Ishikawa (cell line): ENCODE data around the gene INPP5B.

Experiments
- CEBPB ChIP-seq: IDR thresholded peaks from 2 replicates; pipeline ENCODE4 v1.6.1; 2012
- CREB1 ChIP-seq: IDR thresholded peaks from 2 replicates; pipeline ENCODE4 v1.6.1; 2012; ENCODE audit warnings: low read depth
- EGR1 ChIP-seq: IDR thresholded peaks from 2 replicates; pipeline ENCODE4 v1.6.1; 2012
- EP300 ChIP-seq: IDR thresholded peaks from 2 replicates; pipeline ENCODE4 v1.6.1; 2012; ENCODE audit warnings: borderline replicate concordance
- FOXM1 ChIP-seq: IDR thresholded peaks from 2 replicates; pipeline ENCODE4 v1.6.1; 2012; ENCODE audit warnings: low read depth, borderline replicate concordance
- MAX ChIP-seq: IDR thresholded peaks from 2 replicates; pipeline ENCODE4 v1.6.1; 2012
- NFIC ChIP-seq: IDR thresholded peaks from 2 replicates; pipeline ENCODE4 v1.6.1; 2012
- RAD21 ChIP-seq: IDR thresholded peaks from 2 replicates; pipeline ENCODE4 v1.6.1; 2012; ENCODE audit warnings: low read depth
- REST ChIP-seq: IDR thresholded peaks from 2 replicates; pipeline ENCODE4 v1.6.1; 2012; ENCODE audit warnings: low read depth, mild to moderate bottlenecking
- TAF1 ChIP-seq: IDR thresholded peaks from 2 replicates; pipeline ENCODE4 v1.6.1; 2012; ENCODE audit warnings: low read depth, mild to moderate bottlenecking
- TCF12 ChIP-seq: IDR thresholded peaks from 2 replicates; pipeline ENCODE4 v1.6.1; 2012; ENCODE audit warnings: low read depth
- TEAD4 ChIP-seq: IDR thresholded peaks from 2 replicates; pipeline ENCODE4 v1.6.1; 2012
- USF1 ChIP-seq: IDR thresholded peaks from 2 replicates; pipeline ENCODE4 v1.6.1; 2012
- YY1 ChIP-seq: IDR thresholded peaks from 2 replicates; pipeline ENCODE4 v1.6.1; 2012; ENCODE audit warnings: low read depth
- ZBTB7A ChIP-seq: IDR thresholded peaks from 2 replicates; pipeline ENCODE4 v1.6.1; 2012; ENCODE audit warnings: low read depth

The INPP5B gene

GRCh38 chr1:37987679-37988078 lies 40.8 kb upstream of the INPP5B start:
- TF ChIP-seq TAF1 (no peak), TCF12 (no peak), ZBTB7A (no peak), EGR1 (no peak), FOXM1 (no peak), NFIC (no peak)

- TF ChIP-seq REST (no peak), NFIC (no peak), TEAD4 (no peak), TAF1 (no peak), ZBTB7A (no peak), CREB1 (no peak), RAD21 (no peak), EP300 (no peak), TCF12 (no peak), CEBPB (no peak), EGR1 (no peak)
Measured at GRCh38 chr1:37983546-37983945, 36.7 kb upstream of the INPP5B start.

GRCh38 chr1:37978541-37978940 lies 31.7 kb upstream of the INPP5B start:
- TF ChIP-seq REST (no peak), YY1 (no peak), NFIC (no peak), ZBTB7A (no peak), TEAD4 (no peak), EGR1 (no peak), EP300 (no peak), MAX (no peak), TAF1 (no peak), CREB1 (no peak), FOXM1 (no peak)

- peak; percentile 40 for TF ChIP-seq RAD21
Measured at GRCh38 chr1:37975083-37975482, 28.2 kb upstream of the INPP5B start.

- TF ChIP-seq RAD21 (no peak), TCF12 (no peak), EP300 (no peak)
Measured at GRCh38 chr1:37974567-37974966, 27.7 kb upstream of the INPP5B start.

- TF ChIP-seq EP300: no peak
- TF ChIP-seq MAX: no peak
- no peak for TF ChIP-seq CEBPB
- TF ChIP-seq USF1: no peak
- no peak for TF ChIP-seq EGR1
- TF ChIP-seq TAF1: no peak
- no peak for TF ChIP-seq YY1
- no peak for TF ChIP-seq TCF12
- TF ChIP-seq TEAD4: no peak
- TF ChIP-seq REST: no peak
- TF ChIP-seq RAD21: no peak
- no peak for TF ChIP-seq NFIC
- no peak for TF ChIP-seq FOXM1
- TF ChIP-seq ZBTB7A: no peak
Measured at GRCh38 chr1:37965301-37965700, 18.4 kb upstream of the INPP5B start.
